Measurements from ENCODE around the gene VCAM1.

VCAM1 gene

DNA sequence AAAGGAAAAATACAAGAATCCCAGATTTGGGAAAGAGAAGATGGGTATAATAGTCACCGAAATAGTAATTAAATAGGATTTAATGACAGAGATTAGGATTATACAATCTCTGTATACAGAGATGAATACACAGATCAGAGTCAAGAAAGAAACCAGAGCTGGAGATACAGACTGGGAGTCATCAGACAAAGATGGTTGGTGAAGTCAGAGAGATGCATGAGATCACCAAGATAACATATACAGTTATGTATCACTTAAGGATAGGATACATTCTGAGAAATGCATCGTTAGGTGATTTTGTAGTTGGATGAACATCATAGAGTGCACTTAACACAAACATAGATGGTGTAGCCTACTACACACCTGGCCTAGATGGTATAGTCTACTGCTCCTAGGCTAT, 49.8 kb downstream of the VCAM1 start:
- POLR2A ChIA-PET, result no interaction called here
- no peak for DNase-seq (ENCODE audit: extremely low spot score)
- no peak for TF ChIP-seq TARDBP (IDR thresholded peaks at IDR 0.05)
- no peak for TF ChIP-seq LEF1 (IDR thresholded peaks at IDR 0.05; ENCODE audit: borderline replicate concordance)
- TF ChIP-seq HDGF (IDR thresholded peaks at IDR 0.05; ENCODE audit: borderline replicate concordance), result no peak
- TF ChIP-seq ELF4 (IDR thresholded peaks at IDR 0.05), result no peak
- TF ChIP-seq BHLHE40 (IDR thresholded peaks at IDR 0.05; ENCODE audit: borderline replicate concordance), result no peak
- no peak for TF ChIP-seq SP1 (IDR thresholded peaks at IDR 0.05)
- no peak for TF ChIP-seq FOXK2 (IDR thresholded peaks at IDR 0.05)
- no peak for TF ChIP-seq ARNT (IDR thresholded peaks at IDR 0.05)
- no peak for TF ChIP-seq ZNF384 (IDR thresholded peaks at IDR 0.05)
- TF ChIP-seq FOXM1 (IDR thresholded peaks at IDR 0.05; ENCODE audit: borderline replicate concordance), result no peak
- TF ChIP-seq PKNOX1 (IDR thresholded peaks at IDR 0.05), result no peak
- no peak for TF ChIP-seq FOXA1 (IDR thresholded peaks at IDR 0.05)
- TF ChIP-seq CTBP1 (IDR thresholded peaks at IDR 0.05; ENCODE audit: borderline replicate concordance), result no peak
- no peak for TF ChIP-seq NFRKB (IDR thresholded peaks at IDR 0.05)
- CTCF ChIA-PET, result no interaction called here

GRCh38 chr1:100769906-100770646, 50.5 kb downstream of the VCAM1 start:
- CTCF ChIA-PET, result no interaction called here
- DNase-seq (ENCODE audit: extremely low spot score), result no peak
- no peak for TF ChIP-seq CTBP1 (IDR thresholded peaks at IDR 0.05; ENCODE audit: borderline replicate concordance)
- no peak for TF ChIP-seq ELF4 (IDR thresholded peaks at IDR 0.05)
- POLR2A ChIA-PET, result no interaction called here

GRCh38 chr1:100773444-100773843, 53.9 kb downstream of the VCAM1 start:
- POLR2A ChIA-PET, result no interaction called here

DNA sequence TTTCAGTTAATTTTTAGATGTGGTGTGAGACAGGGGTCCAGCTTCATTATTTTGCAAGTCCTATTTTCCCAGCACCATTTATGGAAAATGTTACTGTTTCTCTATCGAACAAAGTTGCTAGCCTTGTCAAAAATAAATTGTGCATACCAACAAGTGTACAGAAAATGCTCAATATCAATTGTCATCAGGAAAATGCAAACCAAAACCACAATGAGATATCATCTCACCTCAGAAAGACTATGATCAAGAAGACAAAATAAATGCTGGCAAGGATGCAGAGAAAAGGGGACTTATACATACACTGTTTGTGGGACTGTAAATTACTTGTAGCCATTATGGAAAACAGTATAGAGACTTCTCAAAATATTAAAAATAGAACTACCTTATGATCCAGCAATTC, 54.8 kb downstream of the VCAM1 start:
- CTCF ChIA-PET, result no interaction called here
- TF ChIP-seq TARDBP (IDR thresholded peaks at IDR 0.05) (no peak), SUZ12 (IDR thresholded peaks at IDR 0.05) (no peak), BHLHE40 (IDR thresholded peaks at IDR 0.05; ENCODE audit: borderline replicate concordance) (no peak), L3MBTL2 (conservative IDR thresholded peaks at IDR 0.05) (no peak), HDGF (IDR thresholded peaks at IDR 0.05; ENCODE audit: borderline replicate concordance) (no peak), ARNT (IDR thresholded peaks at IDR 0.05) (no peak), ZNF384 (IDR thresholded peaks at IDR 0.05) (no peak), FOXA1 (IDR thresholded peaks at IDR 0.05) (no peak)
- DNase-seq (ENCODE audit: extremely low spot score), result no peak
- POLR2A ChIA-PET, result no interaction called here

More at GRCh38 chr1:100773444-100773843, 53.9 kb downstream of the VCAM1 start:
- CTCF ChIA-PET, result no interaction called here
- no peak for DNase-seq (ENCODE audit: extremely low spot score)
- TF ChIP-seq ARNT (IDR thresholded peaks at IDR 0.05), result no peak
- no peak for TF ChIP-seq L3MBTL2 (conservative IDR thresholded peaks at IDR 0.05)
- no peak for TF ChIP-seq FOXM1 (IDR thresholded peaks at IDR 0.05; ENCODE audit: borderline replicate concordance)
- no peak for TF ChIP-seq ELF4 (IDR thresholded peaks at IDR 0.05)
- no peak for TF ChIP-seq CTBP1 (IDR thresholded peaks at IDR 0.05; ENCODE audit: borderline replicate concordance)
- no peak for TF ChIP-seq PKNOX1 (IDR thresholded peaks at IDR 0.05)
- TF ChIP-seq NFRKB (IDR thresholded peaks at IDR 0.05), result no peak
- no peak for TF ChIP-seq SP1 (IDR thresholded peaks at IDR 0.05)
- no peak for TF ChIP-seq LEF1 (IDR thresholded peaks at IDR 0.05; ENCODE audit: borderline replicate concordance)
- no peak for TF ChIP-seq BHLHE40 (IDR thresholded peaks at IDR 0.05; ENCODE audit: borderline replicate concordance)
- no peak for TF ChIP-seq ZNF384 (IDR thresholded peaks at IDR 0.05)
- no peak for TF ChIP-seq HDGF (IDR thresholded peaks at IDR 0.05; ENCODE audit: borderline replicate concordance)
- TF ChIP-seq FOXK2 (IDR thresholded peaks at IDR 0.05), result no peak
- TF ChIP-seq TARDBP (IDR thresholded peaks at IDR 0.05), result no peak
- TF ChIP-seq FOXA1 (IDR thresholded peaks at IDR 0.05), result no peak
- no peak for TF ChIP-seq SUZ12 (IDR thresholded peaks at IDR 0.05)

GRCh38 chr1:100775483-100775882, 55.9 kb downstream of the VCAM1 start:
- no peak for TF ChIP-seq BHLHE40 (IDR thresholded peaks at IDR 0.05; ENCODE audit: borderline replicate concordance)
- TF ChIP-seq FOXA1 (IDR thresholded peaks at IDR 0.05), result no peak
- TF ChIP-seq ZNF384 (IDR thresholded peaks at IDR 0.05), result no peak
- no peak for TF ChIP-seq SP1 (IDR thresholded peaks at IDR 0.05)
- TF ChIP-seq L3MBTL2 (conservative IDR thresholded peaks at IDR 0.05), result no peak
- TF ChIP-seq LEF1 (IDR thresholded peaks at IDR 0.05; ENCODE audit: borderline replicate concordance), result no peak
- no peak for TF ChIP-seq SUZ12 (IDR thresholded peaks at IDR 0.05)
- no peak for TF ChIP-seq TARDBP (IDR thresholded peaks at IDR 0.05)
- POLR2A ChIA-PET, result no interaction called here
- CTCF ChIA-PET, result no interaction called here
- no peak for DNase-seq (ENCODE audit: extremely low spot score)

GRCh38 chr1:100778748-100779147, 59.2 kb downstream of the VCAM1 start:
- CTCF ChIA-PET, result no interaction called here
- no peak for TF ChIP-seq LEF1 (IDR thresholded peaks at IDR 0.05; ENCODE audit: borderline replicate concordance)
- TF ChIP-seq CTBP1 (IDR thresholded peaks at IDR 0.05; ENCODE audit: borderline replicate concordance), result no peak
- no peak for TF ChIP-seq L3MBTL2 (conservative IDR thresholded peaks at IDR 0.05)
- TF ChIP-seq FOXM1 (IDR thresholded peaks at IDR 0.05; ENCODE audit: borderline replicate concordance), result no peak
- TF ChIP-seq ELF4 (IDR thresholded peaks at IDR 0.05), result no peak
- TF ChIP-seq SUZ12 (IDR thresholded peaks at IDR 0.05), result no peak
- TF ChIP-seq NFRKB (IDR thresholded peaks at IDR 0.05), result no peak
- TF ChIP-seq ZNF384 (IDR thresholded peaks at IDR 0.05), result no peak
- no peak for TF ChIP-seq HDGF (IDR thresholded peaks at IDR 0.05; ENCODE audit: borderline replicate concordance)
- TF ChIP-seq TARDBP (IDR thresholded peaks at IDR 0.05), result no peak
- TF ChIP-seq ARNT (IDR thresholded peaks at IDR 0.05), result no peak
- TF ChIP-seq BHLHE40 (IDR thresholded peaks at IDR 0.05; ENCODE audit: borderline replicate concordance), result no peak
- TF ChIP-seq PKNOX1 (IDR thresholded peaks at IDR 0.05), result no peak
- no peak for TF ChIP-seq SP1 (IDR thresholded peaks at IDR 0.05)
- no peak for TF ChIP-seq FOXA1 (IDR thresholded peaks at IDR 0.05)
- no peak for TF ChIP-seq FOXK2 (IDR thresholded peaks at IDR 0.05)
- DNase-seq (ENCODE audit: extremely low spot score), result no peak
- POLR2A ChIA-PET, result no interaction called here
